ENCODE measurements around the gene GALNT2. TPM values are rescaled to one million over a fixed set of nuclear protein-coding genes. Genes with fewer than 3 reads are reported as not detected.

GALNT2 gene
- total and polyA plus RNA-seq, 2 of the 13 experiments (the other 11 are each of a cell fraction or from before 2014, with no cell fraction given), result 39.3 to 39.6 TPM

DNA sequence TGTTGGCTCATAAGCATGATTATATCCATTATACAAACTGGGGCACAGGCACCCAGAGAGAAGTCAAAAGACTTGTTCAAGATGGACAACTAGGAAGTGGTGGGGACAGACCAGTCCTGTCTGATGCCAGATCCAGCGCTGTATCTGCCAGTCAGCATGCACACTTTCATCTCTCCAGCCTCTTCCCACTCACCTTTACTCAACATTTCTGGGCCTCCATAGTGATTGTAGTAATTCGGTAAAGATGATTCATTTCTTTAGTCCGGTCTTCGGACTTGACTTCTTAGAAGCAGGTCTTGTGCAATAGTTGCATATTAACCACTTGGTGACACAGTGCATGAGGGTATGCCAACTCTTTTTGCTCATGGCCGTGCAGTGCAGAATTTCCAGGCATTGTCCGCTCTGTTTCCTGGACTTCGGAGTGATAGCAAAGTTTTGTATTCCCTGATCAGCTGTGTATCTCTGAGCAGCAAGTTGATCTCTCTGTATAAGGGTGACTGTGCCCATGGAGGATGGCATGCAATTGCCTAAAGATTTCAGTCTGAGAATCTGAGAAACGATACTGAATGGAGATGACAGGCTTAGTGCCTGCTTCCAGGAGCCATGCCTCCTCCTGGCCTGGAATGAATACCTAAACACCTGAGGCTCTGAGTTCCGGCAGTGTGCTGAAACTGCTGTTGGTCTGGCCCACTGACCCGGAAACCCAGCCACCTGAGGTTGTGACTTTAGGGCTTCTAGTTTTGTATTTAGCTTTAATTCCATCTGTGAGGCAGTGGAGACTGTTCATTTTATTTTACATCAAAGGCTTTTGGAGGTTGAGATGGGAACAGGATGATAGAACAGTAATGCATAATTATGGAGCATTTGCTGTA is 39.0 kb downstream of the GALNT2 start (continued):
- TF ChIP-seq BRD4 (CRISPR knock-in tag; IDR thresholded peaks at IDR 0.05) (0 out of 2 replicates have a peak, but pooled peaks have one; percentile 46), ZNF709 (CRISPR knock-in tag; IDR thresholded peaks at IDR 0.05) (no peak), GTF2F1 (IDR thresholded peaks at IDR 0.05; ENCODE audit: low read length) (no peak), HNRNPL (IDR thresholded peaks at IDR 0.05; ENCODE audit: low read depth, low read length) (no peak), PHF21A (CRISPR knock-in tag; IDR thresholded peaks at IDR 0.05) (peak; percentile 65), FOXK1 (CRISPR knock-in tag; IDR thresholded peaks at IDR 0.05; ENCODE audit: borderline replicate concordance, low read depth) (peak; percentile 78), ZNF772 (CRISPR knock-in tag; IDR thresholded peaks at IDR 0.05) (no peak), RARG (CRISPR knock-in tag; IDR thresholded peaks at IDR 0.05; ENCODE audit: low read depth) (no peak), ATAD3A (CRISPR knock-in tag; IDR thresholded peaks at IDR 0.05) (no peak), ZNF703 (CRISPR knock-in tag; IDR thresholded peaks at IDR 0.05; ENCODE audit: borderline replicate concordance) (no peak), NCOR1 (IDR thresholded peaks at IDR 0.05; ENCODE audit: borderline replicate concordance, low read length) (peak; percentile 82; the same call in 1 of the 2 replicates), ZBTB40 (IDR thresholded peaks at IDR 0.05) (no peak), ZBTB40 (CRISPR knock-in tag; IDR thresholded peaks at IDR 0.05) (no peak; the same call in 1 of the 2 replicates), ZNF644 (CRISPR knock-in tag; IDR thresholded peaks at IDR 0.05; ENCODE audit: low read depth) (peak; percentile 79), TMF1 (CRISPR knock-in tag; IDR thresholded peaks at IDR 0.05; ENCODE audit: low read depth) (no peak), CBX1 (IDR thresholded peaks at IDR 0.05; ENCODE audit: low read depth) (no peak), ISL2 (CRISPR knock-in tag; IDR thresholded peaks at IDR 0.05) (0 out of 2 replicates have a peak, but pooled peaks have one; percentile 60), ZNF547 (CRISPR knock-in tag; IDR thresholded peaks at IDR 0.05) (no peak), SALL1 (CRISPR knock-in tag; IDR thresholded peaks at IDR 0.05) (peak; percentile 84), U2AF2 (IDR thresholded peaks at IDR 0.05; ENCODE audit: low read depth, low read length) (no peak), TRAFD1 (CRISPR knock-in tag; IDR thresholded peaks at IDR 0.05; ENCODE audit: borderline replicate concordance) (no peak)

All from HepG2 (cell line).